DMS 273 (cell line): ENCODE measurements around the gene ERICH2.

ENCODE experiments used
- DNase-seq: peaks from one replicate; lab custom pipeline; 2025; ENCODE audit not compliant: unreplicated experiment; lab: John Stamatoyannopoulos, UW

Gene ERICH2

DNA sequence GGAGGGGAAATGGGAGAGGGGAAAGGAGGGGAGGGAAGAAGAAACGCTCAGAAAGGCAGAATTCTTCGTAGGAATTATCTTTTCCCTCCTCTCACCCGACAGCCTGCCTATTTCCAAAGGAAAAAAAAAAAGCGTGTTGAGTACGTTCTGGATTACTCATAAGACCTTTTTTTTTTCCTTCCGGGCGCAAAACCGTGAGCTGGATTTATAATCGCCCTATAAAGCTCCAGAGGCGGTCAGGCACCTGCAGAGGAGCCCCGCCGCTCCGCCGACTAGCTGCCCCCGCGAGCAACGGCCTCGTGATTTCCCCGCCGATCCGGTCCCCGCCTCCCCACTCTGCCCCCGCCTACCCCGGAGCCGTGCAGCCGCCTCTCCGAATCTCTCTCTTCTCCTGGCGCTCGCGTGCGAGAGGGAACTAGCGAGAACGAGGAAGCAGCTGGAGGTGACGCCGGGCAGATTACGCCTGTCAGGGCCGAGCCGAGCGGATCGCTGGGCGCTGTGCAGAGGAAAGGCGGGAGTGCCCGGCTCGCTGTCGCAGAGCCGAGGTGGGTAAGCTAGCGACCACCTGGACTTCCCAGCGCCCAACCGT lies 46.4 kb downstream of the ERICH2 start, which contains the start of gene GAD1:
Gene GAD1, plus strand, starts transcription at position 384 of the 589 bp plus-strand sequence. CDS start 1,705 bp downstream, outside the sequence.
- DNase-seq = peak; percentile 96

DNA sequence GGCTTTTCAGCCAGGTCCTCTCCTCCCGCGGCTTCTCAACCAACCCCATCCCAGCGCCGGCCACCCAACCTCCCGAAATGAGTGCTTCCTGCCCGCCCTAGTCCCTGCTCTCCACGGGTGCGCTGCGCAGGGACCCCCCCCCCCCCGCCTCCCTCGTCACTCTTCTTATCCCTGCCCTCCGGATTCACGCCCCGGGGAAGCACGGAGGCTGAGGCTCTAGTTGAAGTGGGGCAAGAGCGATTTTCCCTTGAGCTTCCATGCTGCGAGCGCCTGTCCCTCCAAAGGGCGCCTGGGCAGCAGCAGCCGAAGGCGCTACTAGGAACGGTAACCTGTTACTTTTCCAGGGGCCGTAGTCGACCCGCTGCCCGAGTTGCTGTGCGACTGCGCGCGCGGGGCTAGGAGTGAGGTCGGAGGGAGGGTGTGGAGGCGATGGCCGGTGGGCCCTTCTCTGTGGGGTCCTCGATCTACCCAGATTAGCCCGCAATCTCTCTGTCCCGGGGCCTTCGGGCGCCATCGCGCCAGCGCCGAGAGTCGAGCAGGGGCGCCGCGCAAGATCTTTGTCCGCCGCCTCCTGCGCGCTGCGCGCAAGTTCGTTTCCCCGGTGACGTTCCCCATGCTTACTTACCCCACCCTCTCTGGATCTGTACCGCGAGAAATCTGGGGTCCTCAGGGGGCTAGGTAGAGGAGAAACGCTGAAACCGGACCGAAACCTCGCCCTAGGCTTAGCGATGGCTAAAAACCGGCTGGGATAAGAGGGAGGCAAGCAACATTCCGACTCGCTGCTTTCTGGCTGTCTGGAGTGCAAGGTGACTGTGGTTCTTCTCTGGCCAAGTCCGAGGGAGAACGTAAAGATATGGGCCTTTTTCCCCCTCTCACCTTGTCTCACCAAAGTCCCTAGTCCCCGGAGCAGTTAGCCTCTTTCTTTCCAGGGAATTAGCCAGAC lies 47.2 kb downstream of the ERICH2 start:
- peak; percentile 79 for DNase-seq

DNA sequence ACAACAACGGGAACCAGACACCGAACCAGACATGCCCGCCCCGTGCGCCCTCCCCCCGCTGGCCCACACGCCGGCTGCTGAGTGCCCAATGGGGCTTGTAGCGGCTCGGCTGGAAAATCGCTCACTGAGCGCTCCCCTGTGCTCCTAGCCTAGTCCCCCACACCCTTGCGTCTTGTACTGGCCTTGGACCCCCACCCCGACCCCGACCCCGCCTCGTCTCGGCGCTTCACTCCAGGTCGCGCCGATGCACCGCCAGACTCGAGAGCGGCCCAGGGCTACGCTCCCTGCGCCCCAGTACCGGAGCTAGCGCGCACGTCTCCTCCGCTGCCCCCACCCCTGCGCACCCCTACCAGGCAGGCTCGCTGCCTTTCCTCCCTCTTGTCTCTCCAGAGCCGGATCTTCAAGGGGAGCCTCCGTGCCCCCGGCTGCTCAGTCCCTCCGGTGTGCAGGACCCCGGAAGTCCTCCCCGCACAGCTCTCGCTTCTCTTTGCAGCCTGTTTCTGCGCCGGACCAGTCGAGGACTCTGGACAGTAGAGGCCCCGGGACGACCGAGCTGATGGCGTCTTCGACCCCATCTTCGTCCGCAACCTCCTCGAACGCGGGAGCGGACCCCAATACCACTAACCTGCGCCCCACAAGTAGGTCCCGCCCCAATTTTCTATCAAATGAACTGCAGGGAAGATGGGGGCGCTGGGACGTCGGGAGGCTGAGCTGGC lies 48.0 kb downstream of the ERICH2 start:
- no peak for DNase-seq

DNA sequence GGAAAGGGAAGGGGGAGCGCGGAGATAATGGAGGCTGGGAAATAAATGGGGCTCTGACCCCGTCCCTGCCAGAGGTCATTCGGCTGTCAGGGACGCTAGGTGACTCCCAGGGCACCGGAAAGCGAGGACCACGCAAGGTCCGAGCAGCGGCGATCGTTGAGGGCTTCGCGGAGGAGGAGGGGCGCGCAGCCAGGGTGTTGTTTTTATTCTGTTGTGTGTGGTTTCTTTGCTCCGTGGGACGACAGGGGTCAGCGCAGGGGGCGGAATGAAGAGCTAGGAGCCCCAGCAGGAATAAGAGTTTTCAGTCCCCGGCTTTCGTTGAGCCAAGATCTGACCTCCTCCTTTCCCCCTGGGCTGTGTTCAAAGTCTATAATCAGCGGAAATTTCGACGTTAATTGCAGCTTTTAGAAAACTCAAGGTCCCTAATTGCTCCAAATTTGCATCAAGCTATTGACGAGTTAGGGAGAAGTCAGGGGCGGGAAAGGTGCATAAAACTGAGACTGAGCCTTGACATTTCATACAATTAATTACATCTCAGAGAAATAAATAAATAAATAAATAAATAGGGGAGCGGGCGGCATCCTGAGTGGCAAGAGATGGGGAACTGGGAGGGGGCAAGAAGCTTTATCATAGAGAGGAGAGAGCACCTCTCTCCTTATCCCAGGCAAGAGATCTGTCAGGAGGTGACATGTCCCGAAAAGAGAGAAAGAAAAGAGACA lies 48.7 kb downstream of the ERICH2 start:
- DNase-seq = no peak

DNA sequence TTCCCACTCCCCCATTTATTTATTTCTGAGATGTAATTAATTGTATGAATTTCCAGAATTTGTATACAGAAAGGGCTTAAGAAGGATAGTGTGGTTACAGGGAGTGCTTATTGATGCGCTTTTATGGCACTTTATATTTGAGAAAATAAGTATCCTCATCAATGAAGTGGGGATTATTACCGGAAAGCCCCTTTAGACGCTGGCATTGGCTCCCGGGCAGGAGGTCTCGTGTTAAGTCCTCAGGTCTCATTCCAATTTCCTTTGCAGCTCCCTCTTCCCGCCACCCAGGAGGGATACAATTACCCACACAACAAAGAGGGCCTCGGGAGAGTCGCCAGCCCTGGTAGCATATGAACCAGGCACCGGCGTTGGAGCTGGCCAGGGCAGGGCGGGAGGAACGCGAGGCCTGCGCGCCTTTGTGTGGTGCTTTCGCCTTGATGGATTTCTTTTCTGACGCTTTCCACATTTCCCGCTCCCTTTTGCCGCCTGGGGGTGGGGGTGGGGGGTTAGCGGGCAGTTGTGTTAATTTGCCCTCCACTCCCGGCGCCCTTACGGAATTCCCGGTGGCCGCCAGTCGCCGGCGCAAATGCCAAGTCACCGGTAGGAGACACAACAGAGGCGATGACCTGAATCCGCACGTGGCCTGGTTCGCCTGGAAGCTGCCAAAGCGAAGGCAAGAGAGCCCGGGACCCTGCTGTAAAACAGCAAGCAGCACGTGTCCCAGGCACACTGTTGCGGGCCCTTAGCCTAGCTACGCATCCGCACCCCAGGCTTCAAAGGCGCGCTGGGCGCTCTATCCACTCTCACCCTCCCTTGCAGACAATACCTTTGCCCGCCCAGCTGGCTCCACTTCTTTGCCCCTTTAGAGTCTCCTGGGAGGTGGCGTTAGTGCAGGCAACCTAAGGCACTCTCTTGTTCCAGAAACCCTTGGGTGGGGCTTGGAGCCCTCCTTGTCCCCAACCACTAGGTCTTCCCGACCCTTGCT lies 49.8 kb downstream of the ERICH2 start:
- DNase-seq = no peak

DNA sequence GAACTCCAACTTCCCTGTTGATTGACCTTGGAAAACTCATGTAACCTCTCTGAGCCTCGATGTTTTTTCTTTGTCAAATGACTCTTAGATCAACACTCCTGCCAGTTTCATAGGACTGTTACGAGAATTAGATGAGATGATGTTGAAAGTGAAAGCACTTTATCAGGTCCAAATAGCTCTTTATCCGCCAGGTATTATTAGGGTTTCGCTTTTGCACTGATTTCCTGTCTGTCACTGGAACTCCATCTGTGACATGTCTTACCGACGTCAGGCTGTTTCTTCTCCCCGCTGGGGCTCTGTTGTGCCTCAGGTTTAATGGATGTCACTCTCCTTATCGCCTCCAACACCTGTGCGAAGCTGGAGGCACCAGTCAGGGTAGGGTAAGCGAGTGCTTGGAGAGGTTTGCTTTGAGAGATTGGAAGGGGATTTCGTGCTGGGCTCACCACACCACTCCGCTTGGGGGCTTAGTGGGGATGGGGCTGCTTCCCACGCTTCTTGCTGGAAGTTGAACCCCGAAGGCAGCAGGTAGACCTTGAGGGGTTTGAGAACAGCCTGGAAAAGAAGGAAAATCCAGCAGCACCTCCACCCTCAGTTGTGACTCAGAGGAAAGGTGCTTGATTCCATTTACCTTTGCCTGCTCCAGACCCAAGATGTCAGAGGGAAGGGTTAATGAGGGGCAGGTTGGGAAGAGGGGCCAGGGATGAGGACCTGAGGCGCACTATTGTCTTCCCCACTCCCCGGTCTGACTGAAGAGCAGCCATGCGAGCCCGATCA lies 50.8 kb downstream of the ERICH2 start:
- DNase-seq = no peak

DNA sequence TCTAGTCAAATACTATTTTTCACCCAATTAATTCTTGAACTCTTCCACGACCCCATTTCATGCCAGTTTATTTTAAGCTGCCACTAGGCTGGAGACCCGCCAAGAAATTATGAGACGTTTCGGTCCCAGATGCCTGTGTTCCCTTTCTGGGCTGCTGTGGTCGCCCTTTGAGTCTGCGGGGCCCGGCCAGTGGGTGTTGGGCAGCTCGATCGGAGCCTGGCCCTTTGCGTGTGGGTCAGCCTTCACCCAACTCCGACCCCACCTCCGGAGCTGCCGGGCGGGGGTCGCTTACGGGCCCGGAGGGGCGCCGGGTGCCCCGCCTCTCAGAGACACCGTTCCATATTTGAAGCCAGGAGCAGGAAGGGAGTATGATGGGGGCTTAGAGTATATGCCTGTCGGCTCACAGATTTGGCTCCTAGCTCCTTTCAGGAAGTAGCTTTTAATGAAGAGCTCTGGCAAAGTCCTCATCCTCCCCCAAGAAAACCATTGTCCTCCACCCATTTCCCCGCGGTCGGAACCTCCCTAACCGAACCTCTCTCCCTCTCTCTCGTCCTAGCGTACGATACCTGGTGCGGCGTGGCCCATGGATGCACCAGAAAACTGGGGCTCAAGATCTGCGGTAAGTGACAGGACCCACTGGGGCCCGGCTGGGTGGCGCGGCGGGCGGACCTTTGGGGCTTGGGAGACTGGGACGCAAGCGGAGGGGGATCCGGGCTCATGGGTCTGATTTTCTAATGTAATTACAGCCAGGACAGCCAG lies 51.5 kb downstream of the ERICH2 start:
- DNase-seq = peak; percentile 8

DNA sequence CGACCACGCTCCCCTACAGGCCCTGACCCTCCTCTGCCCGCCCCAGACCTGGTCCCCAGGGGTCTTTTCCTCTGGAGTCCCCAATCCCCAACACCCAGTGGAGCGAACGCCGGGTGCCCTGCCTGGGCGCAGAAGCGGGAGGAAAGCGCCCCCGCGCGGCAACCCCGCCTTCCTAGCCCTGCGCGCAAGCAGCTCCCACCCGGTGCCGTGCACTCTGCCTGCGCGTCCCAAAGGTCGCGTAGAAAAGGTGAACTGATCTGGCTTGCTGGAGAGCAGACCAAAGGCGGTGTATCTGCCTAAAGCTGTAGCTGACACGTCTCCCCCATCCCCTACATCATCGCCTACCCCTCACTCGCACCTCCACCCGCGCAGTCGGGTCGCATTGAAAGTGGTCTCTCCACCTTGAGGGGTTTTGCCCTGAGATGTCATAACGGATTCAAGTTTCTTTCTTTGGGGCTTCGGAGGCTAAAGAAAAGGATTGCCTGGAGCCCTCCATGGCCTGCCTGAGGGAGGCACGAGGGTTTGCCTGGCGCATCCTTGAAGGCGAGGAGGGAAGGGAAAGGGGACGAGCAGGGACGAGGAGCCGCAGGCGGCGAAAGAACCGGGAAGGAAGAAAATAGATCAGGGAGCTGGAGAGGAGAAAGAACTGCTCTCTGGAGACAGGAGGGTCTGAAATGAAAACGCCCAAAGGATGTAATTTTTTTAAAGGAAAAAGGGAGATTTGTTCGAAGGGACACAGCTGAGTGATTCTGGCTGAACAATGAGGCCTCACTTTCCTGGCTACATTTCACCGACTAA lies 52.3 kb downstream of the ERICH2 start:
- DNase-seq = no peak

DNA sequence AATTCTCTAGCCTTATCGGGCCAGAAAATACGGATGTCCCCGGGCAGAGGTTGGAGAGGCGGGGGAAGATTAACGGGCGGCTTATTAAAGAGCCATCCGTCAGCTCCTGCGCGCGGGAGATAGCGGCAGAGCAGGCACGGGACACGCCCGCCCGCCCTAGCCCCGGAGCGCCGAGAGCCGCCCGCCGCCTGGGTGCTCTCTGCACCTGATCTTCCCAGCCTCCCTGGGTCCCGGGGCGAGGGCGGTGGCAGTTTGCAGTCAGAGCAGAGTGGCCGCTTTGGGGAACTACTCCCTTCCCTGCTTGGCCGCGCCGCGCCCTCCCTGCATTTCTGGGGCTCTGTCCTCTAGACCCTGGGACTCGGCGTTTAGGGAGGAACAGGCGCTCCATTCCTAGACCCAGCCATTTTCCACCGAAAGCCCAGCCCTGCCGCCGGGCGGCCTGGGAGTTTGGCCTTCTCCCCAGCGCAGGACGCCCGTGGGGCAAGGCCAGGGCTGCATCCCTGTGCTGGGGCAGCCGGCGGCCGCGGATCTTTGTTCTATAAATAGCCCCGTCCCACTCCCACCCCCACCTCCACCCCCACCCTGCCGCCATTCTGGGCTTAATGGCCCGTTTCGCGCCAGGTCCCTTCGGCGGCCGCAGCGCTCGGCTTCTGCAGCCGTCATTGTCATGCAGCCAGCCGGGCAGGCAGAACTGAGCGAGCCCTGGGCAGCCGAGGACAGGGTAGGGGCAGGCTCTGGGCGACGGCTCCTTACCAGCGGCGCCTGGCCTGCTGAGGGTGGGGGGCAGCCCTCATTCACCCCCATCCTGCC lies 53.1 kb downstream of the ERICH2 start:
- DNase-seq = no peak

DNA sequence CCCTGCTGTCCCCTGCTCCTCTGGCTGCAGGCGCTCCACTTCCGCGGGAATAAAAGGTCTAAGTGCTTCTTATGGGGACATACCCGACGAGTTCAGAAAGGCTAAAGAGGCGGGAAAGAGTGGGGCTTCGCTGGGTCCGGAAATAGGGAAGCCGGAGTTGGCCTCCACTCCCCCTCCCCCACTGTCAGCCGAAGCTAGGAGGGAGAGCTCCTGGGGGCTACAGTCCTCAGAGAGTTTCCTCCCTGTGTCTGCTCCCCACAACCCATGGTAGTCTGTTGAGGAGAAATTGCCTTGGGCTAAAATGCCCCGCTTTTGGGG lies 53.7 kb downstream of the ERICH2 start:
- no peak for DNase-seq

DNA sequence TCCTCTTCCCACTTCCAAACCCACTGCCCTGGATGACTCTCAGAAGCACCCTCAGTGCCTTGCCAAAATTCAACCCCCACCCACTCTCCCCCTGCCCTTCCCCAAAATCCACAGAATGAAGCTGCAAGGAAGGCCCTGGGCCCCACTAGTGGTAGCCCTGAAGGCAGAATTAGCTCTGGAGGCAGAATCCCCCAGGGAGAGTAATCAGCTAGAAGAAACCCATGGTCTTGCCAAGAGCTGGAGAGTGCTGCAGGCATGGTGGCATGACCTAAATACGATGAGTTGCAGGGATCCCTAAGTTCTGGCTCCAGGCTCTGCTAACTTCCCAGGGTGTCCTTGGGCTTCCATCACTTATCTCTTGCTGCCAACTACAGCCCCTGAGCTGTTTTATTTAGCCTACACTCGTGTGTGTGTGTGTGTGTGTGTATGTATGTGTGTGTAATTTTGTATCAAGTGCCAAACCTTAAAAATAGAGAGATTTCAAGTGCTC lies 54.4 kb downstream of the ERICH2 start:
- DNase-seq = no peak

DNA sequence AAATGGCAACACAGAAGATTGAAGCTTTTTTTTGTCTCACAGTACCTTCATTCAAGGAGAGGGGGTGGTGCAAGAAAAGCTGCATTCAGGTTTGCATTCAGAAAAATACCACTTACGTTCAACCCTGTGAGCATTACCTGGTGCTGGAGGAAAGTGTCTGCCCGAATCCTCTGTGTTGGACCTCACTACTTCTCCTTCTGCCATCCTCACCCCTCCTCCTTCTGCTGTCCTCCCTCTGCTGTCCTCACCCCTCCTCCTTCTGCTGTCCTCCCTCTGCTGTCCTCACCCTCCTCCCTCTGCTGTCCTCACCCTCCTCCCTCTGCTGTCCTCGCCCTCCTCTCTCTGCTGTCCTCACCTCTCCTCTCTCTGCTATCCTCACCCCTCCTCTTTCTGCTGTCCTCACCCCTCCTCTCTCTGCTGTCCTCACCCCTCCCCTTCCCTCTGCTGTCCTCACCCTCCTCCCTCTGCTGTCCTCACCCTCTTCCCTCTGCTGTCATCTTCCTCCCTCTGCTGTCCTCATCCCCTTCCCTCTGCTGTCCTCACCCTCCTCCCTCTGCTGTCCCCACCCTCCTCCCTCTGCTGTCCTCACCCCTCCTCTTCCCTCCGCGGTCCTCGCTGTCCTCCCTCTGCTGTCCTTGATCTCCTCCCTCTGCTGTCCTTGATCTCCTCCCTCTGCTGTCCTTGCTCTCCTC lies 57.8 kb downstream of the ERICH2 start:
- DNase-seq = no peak

DNA sequence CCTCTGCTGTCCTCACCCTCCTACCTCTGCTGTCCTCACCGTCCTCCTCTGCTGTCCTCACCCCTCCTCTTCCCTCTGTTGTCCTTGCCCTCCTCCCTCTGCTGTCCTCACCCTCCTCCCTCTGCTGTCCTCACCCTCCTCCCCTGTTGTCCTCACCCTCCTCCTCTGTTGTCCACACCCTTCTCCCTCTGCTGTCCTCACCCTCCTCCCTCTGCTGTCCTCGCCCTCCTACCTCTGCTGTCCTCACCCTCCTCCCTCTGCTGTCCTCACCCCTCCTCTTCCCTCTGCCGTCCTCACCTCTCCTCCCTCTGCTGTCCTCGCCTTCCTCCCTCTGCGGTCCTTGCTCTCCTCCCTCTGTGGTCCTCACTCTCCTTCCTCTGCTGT lies 58.3 kb downstream of the ERICH2 start:
- no peak for DNase-seq

DNA sequence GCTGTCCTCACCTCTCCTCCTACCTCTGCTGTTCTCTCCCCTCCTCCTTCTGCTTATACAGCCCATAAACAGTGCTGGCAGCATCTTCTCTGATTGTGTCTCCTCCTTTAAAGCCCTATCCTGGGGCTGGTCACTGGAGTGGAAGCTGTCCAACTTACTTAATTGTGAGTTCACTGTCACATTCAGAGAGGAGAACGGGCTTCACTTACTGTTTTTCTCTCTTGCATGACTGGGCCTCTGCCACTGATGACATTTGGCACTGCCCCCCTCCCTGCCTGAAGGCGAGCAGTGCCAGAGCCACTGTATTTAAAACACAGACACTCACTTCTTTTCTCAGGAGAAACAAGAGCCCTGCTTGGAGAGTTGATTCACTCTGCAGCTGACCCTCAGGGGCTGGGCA lies 58.9 kb downstream of the ERICH2 start:
- DNase-seq = no peak

DNA sequence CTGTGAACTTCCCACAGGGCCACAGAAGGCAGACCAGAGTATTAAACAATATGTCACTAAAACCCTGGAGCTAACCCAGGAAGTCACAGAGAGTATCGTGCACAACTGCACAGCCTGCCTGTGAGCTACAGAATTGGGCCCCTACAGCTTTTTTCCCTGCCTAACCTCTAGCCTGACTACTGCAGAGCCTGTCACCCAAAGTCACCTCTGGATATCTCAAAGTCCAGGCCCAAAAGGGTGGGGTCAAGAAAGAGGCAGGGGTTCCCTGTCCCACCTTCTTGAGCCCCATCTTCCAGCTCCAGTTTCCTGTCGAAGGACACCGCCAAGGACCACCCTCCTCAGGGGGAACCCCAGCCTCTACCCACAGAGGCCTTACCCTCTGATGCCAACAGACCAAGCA lies 60.0 kb downstream of the ERICH2 start:
- no peak for DNase-seq

DNA sequence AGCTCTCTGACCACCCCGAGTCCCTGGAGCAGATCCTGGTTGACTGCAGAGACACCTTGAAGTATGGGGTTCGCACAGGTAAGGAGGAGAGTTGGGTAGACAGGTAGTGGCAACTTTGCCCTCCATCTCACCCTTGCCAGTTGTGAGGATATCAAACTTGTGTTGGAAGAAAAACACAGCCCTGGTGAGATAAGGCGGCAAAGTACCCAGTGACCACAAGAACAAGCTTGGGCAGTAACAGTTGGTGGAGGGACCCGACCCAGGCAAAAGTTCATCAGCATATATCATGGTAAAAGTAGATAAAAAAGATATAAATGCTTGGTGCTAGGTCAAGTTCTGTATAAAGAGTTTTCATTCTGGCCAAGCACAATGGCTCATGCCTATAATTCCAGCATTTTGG lies 60.9 kb downstream of the ERICH2 start:
- no peak for DNase-seq
